ENCODE measurements around the gene EZR. TPM values are rescaled to one million over a fixed set of nuclear protein-coding genes. Genes with fewer than 3 reads are reported as not detected.

EZR gene
- total and polyA plus RNA-seq, 2 of the 13 experiments (the other 11 are each of a cell fraction or from before 2014, with no cell fraction given) = 34.7 to 60.3 TPM

GRCh38 chr6:158818581-158819212 is 471 bp downstream of the EZR start:
- Histone ChIP-seq H3K4me1 (ENCODE audit: insufficient read depth, low read length) (peaks cover 54% of the 10 kb centered on the region), H4K20me1 (ENCODE audit: insufficient read depth, low read length) (peaks cover 13% of the 10 kb centered on the region; the same call in 1 of the 2 replicates), H3K9ac (ENCODE audit: insufficient read depth, low read depth, low read length) (peak overlapping the region; percentile 70), H3K27ac (ENCODE audit: extremely low read length, insufficient read depth, low read length) (peak overlapping the region; percentile 50), H3K4me3 (replicated peaks in 1 of 3; ENCODE audit: insufficient read depth in 1 of 3, low read depth in 2 of 3, low read length in 3 of 3) (peak overlapping the region; percentile 70 to 87 (median 81)), H3K36me3 (replicated peaks in 1 of 2; ENCODE audit: control insufficient read depth in 1 of 2, insufficient read depth in 2 of 2, low read length in 2 of 2) (peaks cover 3 to 6% of the 10 kb centered on the region in 2 experiments; a peak in 3 of 5 replicates), H3K9me3 (ENCODE audit: low read length) (no peaks in the 10 kb centered on the region), H3K79me2 (ENCODE audit: insufficient read depth, low read length) (peaks cover 29% of the 10 kb centered on the region), H2AFZ (ENCODE audit: low read length) (no peak overlapping the region), H3K27me3 (ENCODE audit: control insufficient read depth in 1 of 2, insufficient read depth in 2 of 2, low read length in 2 of 2) (no peaks in the 10 kb centered on the region; a peak in 1 of 5 replicates), H3K4me2 (ENCODE audit: low read depth, low read length) (peak overlapping the region; percentile 94)
- intact Hi-C loops (cut with micrococcal nuclease; ENCODE audit: unreplicated experiment) (loop anchor here (5.0 kb wide), 1 partner anchor 34 kb away; no protein-coding TSS in a partner anchor), in situ Hi-C loops (cut with HindIII; ENCODE audit: extremely low pct_ligation_motif_present, low pct_unique_long_range_greater_than_20kb) (no loop called here)
- ATAC-seq = peak; percentile 73
- WGBS (ENCODE audit: low lambda C conversion rate) = 1% methylated on average over 39 of the region's 63 CpGs
- peak; percentile 54 for DNase-seq (ENCODE audit: low spot score)
- no peak for FAIRE-seq
- CTCF ChIA-PET (ENCODE audit: low intra/inter-chr PET ratio, low total read pairs) = no interaction called here
- no TSS peak for BruUV-seq (replicated peaks)
- POLR2A ChIA-PET = interaction anchor here (0.6 to 1.4 kb wide), 9 partner anchors 8 to 174 kb away, joined by 3 to 6 read pairs (median 4); partner anchors contain the start of gene DYNLT1
- no peak for TF ChIP-seq PLRG1 (conservative IDR thresholded peaks at IDR 0.05)
- no peak for TF ChIP-seq ARNTL (CRISPR knock-in tag; IDR thresholded peaks at IDR 0.05)
- TF ChIP-seq CEBPB (IDR thresholded peaks at IDR 0.05; ENCODE audit: borderline replicate concordance, low read depth, low read length) = peak; percentile 21; the same call in 1 of the 2 replicates
- no peak for TF ChIP-seq ZNF232 (CRISPR knock-in tag; IDR thresholded peaks at IDR 0.05; ENCODE audit: borderline replicate concordance)
- TF ChIP-seq SOX6 (IDR thresholded peaks at IDR 0.05) = no peak
- no peak for TF ChIP-seq SOX6 (CRISPR knock-in tag; IDR thresholded peaks at IDR 0.05)
- TF ChIP-seq ZNF460 (CRISPR knock-in tag; IDR thresholded peaks at IDR 0.05; ENCODE audit: borderline replicate concordance) = no peak
- no peak for TF ChIP-seq EEA1 (CRISPR knock-in tag; IDR thresholded peaks at IDR 0.05; ENCODE audit: borderline replicate concordance)
- TF ChIP-seq RBFOX2 (IDR thresholded peaks at IDR 0.05; ENCODE audit: low read depth, low read length) = no peak
- no peak for TF ChIP-seq ZNF281 (CRISPR knock-in tag; IDR thresholded peaks at IDR 0.05; ENCODE audit: borderline replicate concordance)
- TF ChIP-seq NFYC (CRISPR knock-in tag; IDR thresholded peaks at IDR 0.05) = no peak
- no peak for TF ChIP-seq ZNF260 (CRISPR knock-in tag; IDR thresholded peaks at IDR 0.05; ENCODE audit: borderline replicate concordance, low read depth)
- TF ChIP-seq ZNF597 (CRISPR knock-in tag; IDR thresholded peaks at IDR 0.05) = no peak
- no peak for TF ChIP-seq MEIS1 (CRISPR knock-in tag; IDR thresholded peaks at IDR 0.05; ENCODE audit: borderline replicate concordance)
- 0 out of 2 replicates have a peak, but pooled peaks have one; percentile 8 for TF ChIP-seq ZSCAN31 (CRISPR knock-in tag; IDR thresholded peaks at IDR 0.05; ENCODE audit: low read depth)
- no peak for TF ChIP-seq NFIB (CRISPR knock-in tag; IDR thresholded peaks at IDR 0.05; ENCODE audit: borderline replicate concordance)
- no peak for TF ChIP-seq GATA4 (IDR thresholded peaks at IDR 0.05; ENCODE audit: borderline replicate concordance, low read depth)
- TF ChIP-seq FIP1L1 (IDR thresholded peaks at IDR 0.05; ENCODE audit: borderline replicate concordance, insufficient read depth, low read depth, low read length) = no peak
- TF ChIP-seq GFI1 (CRISPR knock-in tag; IDR thresholded peaks at IDR 0.05; ENCODE audit: borderline replicate concordance) = no peak
